CD14-positive monocyte (primary cell): ENCODE results near the gene SETD5. TPM values are rescaled to one million over a fixed set of nuclear protein-coding genes. Genes with fewer than 3 reads are reported as not detected.

ENCODE experiments used
- DNase-seq, 3 donors: peaks; one replicate each; pipeline ENCODE4 v3.0.0-alpha.2; 2011 to 2022
- H2AFZ ChIP-seq: 2 replicates; pipeline ENCODE4 v1.6.0; 2012; ENCODE audit warnings: mild to moderate bottlenecking, low read depth, low read length, inconsistent platforms; ENCODE audit not compliant: insufficient read depth, poor library complexity, severe bottlenecking
- H3K27ac ChIP-seq, 2 donors: 1 replicate in 1 of 2; 2 replicates in 1 of 2; pipeline ENCODE4 v1.5.1; 2012 to 2013; ENCODE audit warnings: low read length in 2 of 2, control low read depth in 1 of 2, inconsistent platforms in 1 of 2, low read depth in 1 of 2, mild to moderate bottlenecking in 1 of 2
- H3K27me3 ChIP-seq, 2 donors: one replicate each; pipeline versions ENCODE4 v1.6.0 to v1.6.1; 2011 to 2013; ENCODE audit warnings: low read length in 2 of 2; ENCODE audit not compliant: control insufficient read depth in 2 of 2, insufficient read depth in 2 of 2
- H3K36me3 ChIP-seq, 2 donors: replicated peaks in 1 of 2; 1 replicate in 1 of 2; 2 replicates in 1 of 2; pipeline versions ENCODE4 v1.5.1 to v1.6.1; 2012 to 2013; ENCODE audit warnings: low read length in 2 of 2, control low read depth in 1 of 2, inconsistent platforms in 1 of 2, mild to moderate bottlenecking in 1 of 2; ENCODE audit not compliant: insufficient read depth in 2 of 2, control insufficient read depth in 1 of 2
- H3K4me1 ChIP-seq, 2 donors: 1 replicate in 1 of 2; 2 replicates in 1 of 2; pipeline versions ENCODE4 v1.5.1 to v1.6.1; 2012 to 2013; ENCODE audit warnings: low read length in 2 of 2, control low read depth in 1 of 2, inconsistent platforms in 1 of 2, mild to moderate bottlenecking in 1 of 2, moderate library complexity in 1 of 2; ENCODE audit not compliant: insufficient read depth in 2 of 2, control insufficient read depth in 1 of 2
- H3K4me2 ChIP-seq: replicated peaks from 2 replicates; pipeline ENCODE3; 2012; ENCODE audit warnings: low read length, moderate library complexity, mild to moderate bottlenecking; ENCODE audit not compliant: poor library complexity, severe bottlenecking; ENCODE audit errors: extremely low read depth
- H3K4me3 ChIP-seq, 3 experiments: fragments of 200-600 bp in 1 of 3; sonication (generic) in 1 of 3; replicated peaks in 1 of 3; 1 replicate in 2 of 3; 2 replicates in 1 of 3; pipeline ENCODE4 v1.5.1; 2011 to 2013; ENCODE audit warnings: low read length in 3 of 3, mild to moderate bottlenecking in 3 of 3, control low read depth in 2 of 3, low read depth in 2 of 3, inconsistent platforms in 1 of 3, moderate library complexity in 1 of 3
- H3K79me2 ChIP-seq: 2 replicates; pipeline ENCODE4 v1.6.0; 2012; ENCODE audit warnings: mild to moderate bottlenecking, control low read depth, inconsistent platforms, low read length, moderate library complexity; ENCODE audit not compliant: insufficient read depth
- H3K9ac ChIP-seq: 2 replicates; pipeline ENCODE4 v1.6.0; 2017; ENCODE audit warnings: low read length, mild to moderate bottlenecking; ENCODE audit not compliant: insufficient read depth, poor library complexity, severe bottlenecking
- H3K9me3 ChIP-seq, 2 donors: replicated peaks in 1 of 2; 1 replicate in 1 of 2; 2 replicates in 1 of 2; pipeline versions ENCODE4 v1.5.1 to v1.6.1; 2012 to 2013; ENCODE audit warnings: low read length in 2 of 2, control low read depth in 1 of 2; ENCODE audit not compliant: control insufficient read depth in 1 of 2, insufficient read depth in 1 of 2
- H4K20me1 ChIP-seq: 2 replicates; pipeline ENCODE4 v1.6.0; 2012; ENCODE audit warnings: mild to moderate bottlenecking, low read length, control low read depth, moderate library complexity; ENCODE audit not compliant: insufficient read depth
- H3K27ac Mint-ChIP-seq, 7 donors: one replicate each; pipeline ENCODE4 v1.8.0; 2020; ENCODE audit warnings: mild to moderate bottlenecking in 7 of 7, mixed read lengths in 7 of 7, moderate library complexity in 6 of 7, inconsistent platforms in 2 of 7
- H3K27me3 Mint-ChIP-seq, 3 donors: one replicate each; pipeline ENCODE4 v1.8.0; 2021 to 2022; ENCODE audit warnings: low read depth in 3 of 3, mild to moderate bottlenecking in 3 of 3, mixed read lengths in 3 of 3, moderate library complexity in 3 of 3, inconsistent platforms in 1 of 3
- H3K36me3 Mint-ChIP-seq, 2 donors: one replicate each; pipeline ENCODE4 v1.8.0; 2020; ENCODE audit warnings: mixed read lengths in 2 of 2, inconsistent platforms in 1 of 2, mild to moderate bottlenecking in 1 of 2
- H3K4me1 Mint-ChIP-seq: one replicate; pipeline ENCODE4 v1.8.0; 2020; ENCODE audit warnings: mild to moderate bottlenecking, mixed read lengths
- H3K4me3 Mint-ChIP-seq, 2 donors: one replicate each; pipeline ENCODE4 v1.8.0; 2020; ENCODE audit warnings: mild to moderate bottlenecking in 2 of 2, mixed read lengths in 2 of 2, moderate library complexity in 1 of 2
- H3K9me3 Mint-ChIP-seq, 7 donors: one replicate each; pipeline ENCODE4 v1.8.0; 2020 to 2022; ENCODE audit warnings: mixed read lengths in 7 of 7, mild to moderate bottlenecking in 6 of 7, moderate library complexity in 6 of 7, inconsistent platforms in 2 of 7
- CTCF ChIP-seq: fragments of 200-600 bp; IDR thresholded peaks from one replicate; pipeline ENCODE4 v1.8.0; 2022; ENCODE audit warnings: antibody characterized with exemption, mild to moderate bottlenecking
- WGBS: methylation state at CpG from one replicate; pipeline ENCODE4 v1.1.5; 2013; ENCODE audit warnings: missing lambda C conversion rate; ENCODE audit not compliant: insufficient coverage; 5-methylcytosine and 5-hydroxymethylcytosine counted together
- intact Hi-C, 2 donors: fragments of 100-400 bp; cut with micrococcal nuclease; formaldehyde crosslinking; loops; one replicate each; pipeline versions ENCODE4 v1.15.0 to v1.15.1; 2023
- polyA plus RNA-seq, 3 donors: library from polyadenylated mRNA; depleted of rRNA in 1 of 3; unstranded in 2 of 3; stranded (reverse) in 1 of 3; fragments of 300-500 nt in 2 of 3; fragments of >200 nt in 1 of 3; fragmentation: Illumina TruSeq in 2 of 3; gene quantifications; 1 replicate in 2 of 3; 2 replicates in 1 of 3; pipeline ENCODE4 v1.2.3, GENCODE V29; 2012 to 2021

Gene SETD5
- polyA plus RNA-seq, 3 donors, result 4.1 to 51.5 (median 13.7) TPM

- Histone ChIP-seq H3K4me1 (no peaks in the 10 kb centered on the region), H3K9ac (no peak overlapping the region), H3K4me2 (no peak overlapping the region), H3K9me3 (no peaks in the 10 kb centered on the region), H4K20me1 (no peaks in the 10 kb centered on the region), H3K79me2 (no peaks in the 10 kb centered on the region), H3K27ac (no peak overlapping the region), H3K4me3 (no peak overlapping the region), H2AFZ (no peak overlapping the region), H3K36me3 (no peaks in the 10 kb centered on the region), H3K27me3 (peaks cover 5 to 10% of the 10 kb centered on the region in 2 donors)
- Mint-ChIP-seq H3K4me1 (no peaks in the 10 kb centered on the region), H3K27me3 (peaks cover 10 to 15% (median 11%) of the 10 kb centered on the region in 3 donors), H3K4me3 (no peak overlapping the region), H3K36me3 (no peaks in the 10 kb centered on the region), H3K27ac (no peak overlapping the region), H3K9me3 (peaks cover 0 to 3% (median 0%) of the 10 kb centered on the region in 7 donors)
- no CpG with 5 or more reads among the region's 4 CpGs for WGBS
- no peak for DNase-seq
- TF ChIP-seq CTCF, result no peak
- intact Hi-C loops, result no loop called here
Measured at GRCh38 chr3:9514306-9514705, 116.9 kb downstream of the SETD5 start.

GRCh38 chr3:9514956-9515355, 117.5 kb downstream of the SETD5 start:
- Histone ChIP-seq H4K20me1 (no peaks in the 10 kb centered on the region), H3K4me1 (no peaks in the 10 kb centered on the region), H3K4me2 (no peak overlapping the region), H3K27me3 (peaks cover 2 to 3% of the 10 kb centered on the region in 2 donors), H2AFZ (no peak overlapping the region), H3K4me3 (no peak overlapping the region), H3K27ac (no peak overlapping the region), H3K9me3 (no peaks in the 10 kb centered on the region), H3K9ac (no peak overlapping the region), H3K79me2 (no peaks in the 10 kb centered on the region), H3K36me3 (no peaks in the 10 kb centered on the region)
- H3K4me1 Mint-ChIP-seq, result no peaks in the 10 kb centered on the region
- no peak for TF ChIP-seq CTCF
- H3K36me3 Mint-ChIP-seq, result no peaks in the 10 kb centered on the region
- H3K9me3 Mint-ChIP-seq, result peaks cover 0 to 3% (median 0%) of the 10 kb centered on the region in 7 donors
- no peak overlapping the region for H3K27ac Mint-ChIP-seq
- no peak overlapping the region for H3K4me3 Mint-ChIP-seq
- no CpG with 5 or more reads among the region's 2 CpGs for WGBS
- H3K27me3 Mint-ChIP-seq, result peaks cover 4 to 11% (median 7%) of the 10 kb centered on the region in 3 donors
- no peak for DNase-seq
- intact Hi-C loops, result no loop called here
